A673 (cell line): ENCODE results near the gene ABT1. TPM values are rescaled to one million over a fixed set of nuclear protein-coding genes. Genes with fewer than 3 reads are reported as not detected.

ENCODE experiments used
- BruUV-seq: library from RNA; stranded (reverse); fragments of 400-500 nt; replicated peaks from 2 replicates; lab custom pipeline; 2021; lab: Mats Ljungman, UMichigan
- CTCF ChIA-PET: fragments of 300-600 bp; sonication (Branson Sonifier 250); formaldehyde crosslinking; loops from one replicate; lab custom pipeline; 2022; ENCODE audit warnings: antibody characterized with exemption; lab: Charles Lee
- POLR2A ChIA-PET: fragments of 300-600 bp; sonication (Branson Sonifier 250); formaldehyde crosslinking; loops from one replicate; lab custom pipeline; 2022; ENCODE audit warnings: antibody characterized with exemption; ENCODE audit not compliant: low non-redundant PET; lab: Charles Lee
- DNase-seq: peaks from one replicate; pipeline ENCODE4 v3.0.0-alpha.2; 2015; ENCODE audit warnings: low spot score
- H3K27ac ChIP-seq: fragments of 200-600 bp; sonication (generic); 2 replicates; pipeline ENCODE4 v1.5.1; 2016; ENCODE audit warnings: mixed run types, low read depth, mild to moderate bottlenecking, mixed read lengths, antibody characterized with exemption, low read length; ENCODE audit not compliant: poor library complexity, severe bottlenecking
- H3K27me3 ChIP-seq: fragments of 200-600 bp; sonication (generic); replicated peaks from 2 replicates; pipeline ENCODE4 v1.6.1; 2017; ENCODE audit warnings: mixed run types, low read depth, mild to moderate bottlenecking, mixed read lengths, antibody characterized with exemption, low read length; ENCODE audit not compliant: insufficient read depth, poor library complexity
- H3K36me3 ChIP-seq: fragments of 200-600 bp; sonication (generic); 2 replicates; pipeline ENCODE4 v1.6.1; 2016; ENCODE audit warnings: mixed run types, mild to moderate bottlenecking, mixed read lengths, antibody characterized with exemption, low read length; ENCODE audit not compliant: insufficient read depth, poor library complexity, severe bottlenecking
- H3K4me1 ChIP-seq: fragments of 200-600 bp; sonication (generic); 2 replicates; pipeline ENCODE4 v1.6.1; 2017; ENCODE audit warnings: mixed run types, mild to moderate bottlenecking, mixed read lengths, antibody characterized with exemption, low read length; ENCODE audit not compliant: insufficient read depth, poor library complexity, severe bottlenecking
- H3K4me3 ChIP-seq: fragments of 200-600 bp; sonication (generic); 2 replicates; pipeline ENCODE4 v1.5.1; 2016; ENCODE audit warnings: low read depth, mixed run types, mild to moderate bottlenecking, mixed read lengths, low read length; ENCODE audit not compliant: poor library complexity, severe bottlenecking
- H3K9me3 ChIP-seq: fragments of 200-600 bp; sonication (generic); 2 replicates; pipeline ENCODE4 v1.6.1; 2016; ENCODE audit warnings: mixed run types, low read depth, mild to moderate bottlenecking, mixed read lengths, antibody characterized with exemption, low read length; ENCODE audit not compliant: poor library complexity, severe bottlenecking
- EZH2 ChIP-seq: fragments of 200-600 bp; sonication (generic); IDR thresholded peaks from 2 replicates; pipeline ENCODE4 v1.6.1; 2017; ENCODE audit warnings: borderline replicate concordance, low read depth, mild to moderate bottlenecking, mixed read lengths, antibody characterized with exemption, low read length; ENCODE audit not compliant: poor library complexity, severe bottlenecking
- intact Hi-C: fragments of 100-400 bp; cut with micrococcal nuclease; formaldehyde crosslinking; loops from one replicate; pipeline ENCODE4 v1.10.0; 2022; ENCODE audit not compliant: unreplicated experiment
- total RNA-seq: library from RNA; stranded (reverse); gene quantifications from 2 replicates; pipeline ENCODE4 v1.2.3, GENCODE V29; 2021
- TF ChIP-seq, protein P1 (sequence below): fragments of 300-800, 200-600 bp; sonication (generic); conservative IDR thresholded peaks from 2 replicates; pipeline ENCODE4 v1.5.1; 2017; ENCODE audit warnings: low read depth, mild to moderate bottlenecking, antibody characterized with exemption, low read length, moderate library complexity, mixed read lengths

ABT1 gene
- total RNA-seq, 1 experiment from 2014 or later, result 18.1 TPM

- CTCF ChIA-PET, result interaction anchor here (1.0 kb wide), 1 partner anchor 252 kb away, joined by 3 read pairs; no protein-coding TSS in a partner anchor
- Histone ChIP-seq H3K9me3 (no peaks in the 10 kb centered on the region), H3K27me3 (no peaks in the 10 kb centered on the region), H3K4me3 (no peak overlapping the region), H3K27ac (no peak overlapping the region), H3K4me1 (peaks cover 7% of the 10 kb centered on the region), H3K36me3 (peaks cover 5% of the 10 kb centered on the region)
- BruUV-seq, result no TSS peak
- POLR2A ChIA-PET, result no interaction called here
- intact Hi-C loops, result loop anchor here (2.0 kb wide), 2 partner anchors 17 to 419 kb away; no protein-coding TSS in a partner anchor
- no peak for DNase-seq
- no peak for TF ChIP-seq EZH2
Measured at GRCh38 chr6:26593278-26594130, 3.2 kb upstream of the ABT1 start.

DNA sequence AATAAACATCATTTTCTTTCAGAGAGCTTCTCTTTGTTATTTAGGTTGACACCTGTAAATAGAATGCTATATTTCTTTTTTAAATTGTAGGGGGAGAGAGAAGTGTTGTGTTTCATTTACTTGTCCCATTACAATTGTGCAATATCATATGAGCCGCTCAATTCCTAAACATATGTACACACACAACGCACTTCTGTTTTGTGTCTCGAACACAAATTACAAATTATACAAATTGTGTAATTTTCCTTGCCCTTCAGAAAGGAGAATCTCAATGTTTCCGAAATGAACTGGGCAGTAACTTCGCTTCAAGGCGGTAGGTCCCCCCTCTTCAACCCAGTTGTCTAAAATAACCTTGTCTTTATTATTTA lies 2.6 kb upstream of the ABT1 start:
- intact Hi-C loops, result loop anchor here (2.0 kb wide), 2 partner anchors 17 to 419 kb away; no protein-coding TSS in a partner anchor
- no TSS peak for BruUV-seq
- ChIA-PET CTCF (no interaction called here), POLR2A (interaction anchor here (0.6 kb wide), 1 partner anchor 25 kb away, joined by 3 read pairs; no protein-coding TSS in a partner anchor)
- no peak overlapping the region for H3K27ac ChIP-seq
- no peaks in the 10 kb centered on the region for H3K9me3 ChIP-seq
- no peaks in the 10 kb centered on the region for H3K27me3 ChIP-seq
- H3K4me3 ChIP-seq, result no peak overlapping the region
- no peak for DNase-seq
- TF ChIP-seq EZH2, result no peak
- TF ChIP-seq, protein P1, sequence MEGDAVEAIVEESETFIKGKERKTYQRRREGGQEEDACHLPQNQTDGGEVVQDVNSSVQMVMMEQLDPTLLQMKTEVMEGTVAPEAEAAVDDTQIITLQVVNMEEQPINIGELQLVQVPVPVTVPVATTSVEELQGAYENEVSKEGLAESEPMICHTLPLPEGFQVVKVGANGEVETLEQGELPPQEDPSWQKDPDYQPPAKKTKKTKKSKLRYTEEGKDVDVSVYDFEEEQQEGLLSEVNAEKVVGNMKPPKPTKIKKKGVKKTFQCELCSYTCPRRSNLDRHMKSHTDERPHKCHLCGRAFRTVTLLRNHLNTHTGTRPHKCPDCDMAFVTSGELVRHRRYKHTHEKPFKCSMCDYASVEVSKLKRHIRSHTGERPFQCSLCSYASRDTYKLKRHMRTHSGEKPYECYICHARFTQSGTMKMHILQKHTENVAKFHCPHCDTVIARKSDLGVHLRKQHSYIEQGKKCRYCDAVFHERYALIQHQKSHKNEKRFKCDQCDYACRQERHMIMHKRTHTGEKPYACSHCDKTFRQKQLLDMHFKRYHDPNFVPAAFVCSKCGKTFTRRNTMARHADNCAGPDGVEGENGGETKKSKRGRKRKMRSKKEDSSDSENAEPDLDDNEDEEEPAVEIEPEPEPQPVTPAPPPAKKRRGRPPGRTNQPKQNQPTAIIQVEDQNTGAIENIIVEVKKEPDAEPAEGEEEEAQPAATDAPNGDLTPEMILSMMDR, result no peak
- H3K4me1 ChIP-seq, result peaks cover 7% of the 10 kb centered on the region
- peaks cover 10% of the 10 kb centered on the region for H3K36me3 ChIP-seq

- POLR2A ChIA-PET, result interaction anchor here (0.6 kb wide), 2 partner anchors 26 to 1457 kb away, joined by 3 to 4 read pairs; no protein-coding TSS in a partner anchor
- CTCF ChIA-PET, result interaction anchor here (0.7 to 2.0 kb wide), 15 partner anchors 10 to 569 kb away, joined by 3 to 33 read pairs (median 5); no protein-coding TSS in a partner anchor
- TF ChIP-seq, protein P1, result no peak
- no peak for TF ChIP-seq EZH2
Measured at GRCh38 chr6:26594730-26595632, 1.8 kb upstream of the ABT1 start.

More at GRCh38 chr6:26594730-26595632, 1.8 kb upstream of the ABT1 start:
- intact Hi-C loops, result loop anchor here (1.0 to 2.0 kb wide), 3 partner anchors 18 to 420 kb away; no protein-coding TSS in a partner anchor
- DNase-seq, result peak; percentile 78
- H3K27ac ChIP-seq, result peak overlapping the region; percentile 82
- peaks cover 7% of the 10 kb centered on the region for H3K4me1 ChIP-seq
- no TSS peak for BruUV-seq
- peaks cover 13% of the 10 kb centered on the region for H3K36me3 ChIP-seq
- no peaks in the 10 kb centered on the region for H3K9me3 ChIP-seq
- no peaks in the 10 kb centered on the region for H3K27me3 ChIP-seq
- H3K4me3 ChIP-seq, result peak overlapping the region; percentile 90
